Transverse colon (tissue), 4 donors: ENCODE results near the gene MLLT1. TPM values are rescaled to one million over a fixed set of nuclear protein-coding genes. Genes with fewer than 3 reads are reported as not detected.

Source experiments
- DNase-seq: peaks from one replicate; pipeline ENCODE4 v3.0.0-alpha.2; 2019
- H3K27ac ChIP-seq, 4 donors: fragments of 200-600 bp; sonication (generic); 2 replicates each; pipeline ENCODE4 v1.5.1; 2016 to 2018; ENCODE audit warnings: inconsistent platforms in 4 of 4
- H3K27me3 ChIP-seq: fragments of 200-600 bp; sonication (generic); 2 replicates; pipeline ENCODE4 v1.5.1; 2017; ENCODE audit warnings: inconsistent platforms
- H3K36me3 ChIP-seq, 4 donors: fragments of 200-600 bp; sonication (generic); 2 replicates each; pipeline ENCODE4 v1.5.1; 2017 to 2019; ENCODE audit warnings: inconsistent platforms in 4 of 4
- H3K4me1 ChIP-seq, 4 donors: fragments of 200-600 bp; sonication (generic); 2 replicates each; pipeline ENCODE4 v1.5.1; 2017 to 2020; ENCODE audit warnings: inconsistent platforms in 4 of 4
- H3K4me3 ChIP-seq, 4 donors: fragments of 200-600 bp; sonication (generic); 1 replicate in 1 of 4; 2 replicates in 3 of 4; pipeline versions ENCODE4 v1.5.1 to v1.6.1; 2017 to 2019; ENCODE audit warnings: inconsistent platforms in 4 of 4
- H3K9me3 ChIP-seq, 2 donors: fragments of 200-600 bp; sonication (generic); 2 replicates each; pipeline ENCODE4 v1.5.1; 2017 to 2019; ENCODE audit warnings: inconsistent platforms in 2 of 2
- EP300 ChIP-seq: sonication (generic); formaldehyde crosslinking; IDR thresholded peaks from one replicate; pipeline ENCODE4 v1.6.1; 2017; ENCODE audit warnings: antibody characterized with exemption, low read depth
- POLR2A ChIP-seq: fragments of 450-650 bp; IDR thresholded peaks from one replicate; pipeline ENCODE4 v1.6.1; 2016; ENCODE audit warnings: antibody characterized with exemption, mild to moderate bottlenecking, moderate library complexity
- POLR2AphosphoS5 ChIP-seq, 3 donors: sonication (generic); formaldehyde crosslinking; IDR thresholded peaks; one replicate each; pipeline ENCODE4 v1.6.1; 2016; ENCODE audit warnings: antibody characterized with exemption in 3 of 3
- WGBS, 2 donors: methylation state at CpG; one replicate each; pipeline ENCODE4 v1.1.5; 2018; ENCODE audit warnings: low coverage in 1 of 2; 5-methylcytosine and 5-hydroxymethylcytosine counted together
- in situ Hi-C, 4 donors: fragments of 200-750 bp; cut with MboI; loops; one replicate each; pipeline versions ENCODE4 v1.15.0 to v1.15.1; 2017; ENCODE audit warnings: low sequenced_read_pairs in 3 of 4, low pct_ligation_motif_present in 1 of 4, low pct_unique_long_range_greater_than_20kb in 1 of 4
- intact Hi-C: fragments of 100-400 bp; cut with DNase I; formaldehyde crosslinking; loops from one replicate; pipeline ENCODE4 v1.15.1; 2023; ENCODE audit warnings: low total_unique reads
- total RNA-seq, 4 donors: library from RNA; depleted of rRNA; stranded (reverse); fragments of >200 nt; gene quantifications; one replicate each; pipeline ENCODE4 v1.1.0, GENCODE V29; 2016
- TF ChIP-seq, protein P1 (sequence below), 5 experiments: fragments of 200-600 bp in 3 of 5; fragments of 450-650 bp in 2 of 5; sonication (generic) in 3 of 5; IDR thresholded peaks; 1 replicate in 2 of 5; 2 replicates in 3 of 5; pipeline ENCODE4 v1.5.1; 2016 to 2017; ENCODE audit warnings: antibody characterized with exemption in 5 of 5, inconsistent platforms in 3 of 5, mild to moderate bottlenecking in 2 of 5, moderate library complexity in 1 of 5

Gene MLLT1
- total RNA-seq, 4 donors from 2014 or later: 12.3 to 34.6 (median 19.7) TPM

- intact Hi-C loops (no loop called here), in situ Hi-C loops (no loop called here)
- H3K4me1 ChIP-seq: peaks cover 8 to 45% (median 29%) of the 10 kb centered on the region in 4 donors
- TF ChIP-seq POLR2A (no peak), POLR2AphosphoS5 (IDR thresholded peaks at IDR 0.05) (no peak)
- no peaks in the 10 kb centered on the region for H3K36me3 ChIP-seq
- no peaks in the 10 kb centered on the region for H3K9me3 ChIP-seq
- H3K4me3 ChIP-seq: no peak overlapping the region
- no peaks in the 10 kb centered on the region for H3K27me3 ChIP-seq
- 95 to 96% methylated on average over 4 to 7 of the region's 7 CpGs for WGBS, 2 donors
- no peak overlapping the region for H3K27ac ChIP-seq
- DNase-seq: no peak
Observed at GRCh38 chr19:6247007-6247288, 32.8 kb downstream of the MLLT1 start.

DNA sequence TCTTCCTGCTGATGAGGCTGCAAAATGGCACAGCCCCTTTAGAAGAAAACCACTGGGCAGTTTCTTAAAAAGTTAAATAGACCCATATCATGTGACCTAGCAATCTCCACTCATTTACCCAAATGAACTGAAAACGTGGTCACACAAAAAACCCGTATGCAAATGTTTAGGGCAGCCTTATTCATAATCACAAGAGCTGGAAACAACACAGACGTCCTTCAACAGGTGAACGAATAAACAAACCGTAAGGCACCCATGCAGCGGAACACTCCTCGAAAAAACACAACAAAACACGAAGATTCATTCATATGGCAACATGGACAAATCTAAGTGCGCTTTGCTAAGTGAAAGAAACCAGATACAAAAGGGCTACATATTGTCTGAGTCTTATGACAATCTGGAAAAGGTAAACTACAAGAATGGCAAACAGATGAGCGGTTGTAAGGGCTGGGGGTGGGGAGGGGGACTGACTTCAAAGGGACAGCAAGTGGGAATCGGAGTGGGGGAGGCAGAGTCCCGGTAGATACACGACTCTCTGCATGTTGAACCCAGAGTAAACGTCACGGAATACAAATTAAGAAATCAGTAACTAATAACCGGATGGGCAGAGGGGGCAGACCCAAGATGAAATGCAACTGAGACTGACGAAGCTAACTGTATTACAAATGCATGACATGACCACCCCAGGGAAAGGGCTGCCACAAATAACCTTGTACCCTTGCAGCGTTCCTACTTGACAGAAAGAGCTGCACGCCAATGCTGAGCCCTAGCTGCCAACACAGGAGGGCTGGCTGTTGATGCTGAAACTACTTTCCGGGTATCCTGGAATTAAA is 33.4 kb downstream of the MLLT1 start:
- 78 to 86% methylated on average over 11 to 20 of the region's 20 CpGs for WGBS, 2 donors
- Histone ChIP-seq H3K4me1 (peaks cover 8 to 48% (median 29%) of the 10 kb centered on the region in 4 donors), H3K27ac (no peak overlapping the region), H3K4me3 (no peak overlapping the region), H3K9me3 (no peaks in the 10 kb centered on the region), H3K36me3 (no peaks in the 10 kb centered on the region), H3K27me3 (no peaks in the 10 kb centered on the region)
- DNase-seq: no peak
- in situ Hi-C loops (no loop called here), intact Hi-C loops (no loop called here)
- TF ChIP-seq POLR2AphosphoS5 (IDR thresholded peaks at IDR 0.05): no peak
- TF ChIP-seq, protein P1, sequence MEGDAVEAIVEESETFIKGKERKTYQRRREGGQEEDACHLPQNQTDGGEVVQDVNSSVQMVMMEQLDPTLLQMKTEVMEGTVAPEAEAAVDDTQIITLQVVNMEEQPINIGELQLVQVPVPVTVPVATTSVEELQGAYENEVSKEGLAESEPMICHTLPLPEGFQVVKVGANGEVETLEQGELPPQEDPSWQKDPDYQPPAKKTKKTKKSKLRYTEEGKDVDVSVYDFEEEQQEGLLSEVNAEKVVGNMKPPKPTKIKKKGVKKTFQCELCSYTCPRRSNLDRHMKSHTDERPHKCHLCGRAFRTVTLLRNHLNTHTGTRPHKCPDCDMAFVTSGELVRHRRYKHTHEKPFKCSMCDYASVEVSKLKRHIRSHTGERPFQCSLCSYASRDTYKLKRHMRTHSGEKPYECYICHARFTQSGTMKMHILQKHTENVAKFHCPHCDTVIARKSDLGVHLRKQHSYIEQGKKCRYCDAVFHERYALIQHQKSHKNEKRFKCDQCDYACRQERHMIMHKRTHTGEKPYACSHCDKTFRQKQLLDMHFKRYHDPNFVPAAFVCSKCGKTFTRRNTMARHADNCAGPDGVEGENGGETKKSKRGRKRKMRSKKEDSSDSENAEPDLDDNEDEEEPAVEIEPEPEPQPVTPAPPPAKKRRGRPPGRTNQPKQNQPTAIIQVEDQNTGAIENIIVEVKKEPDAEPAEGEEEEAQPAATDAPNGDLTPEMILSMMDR (IDR thresholded peaks at IDR 0.05): no peak
- no peak for TF ChIP-seq EP300
- TF ChIP-seq POLR2A: no peak

GRCh38 chr19:6242677-6243076 is 37.1 kb downstream of the MLLT1 start:
- Histone ChIP-seq H3K4me1 (peaks cover 8 to 24% (median 16%) of the 10 kb centered on the region in 4 donors), H3K36me3 (no peaks in the 10 kb centered on the region), H3K27ac (peak overlapping the region in 1 of 4 donors; percentile 10), H3K27me3 (no peaks in the 10 kb centered on the region), H3K4me3 (no peak overlapping the region), H3K9me3 (no peaks in the 10 kb centered on the region)
- 81% methylated on average over 10 of the region's 10 CpGs; no CpG with 5 or more reads in 1 of the 2 donors for WGBS, 2 donors
- DNase-seq: no peak
- intact Hi-C loops (no loop called here), in situ Hi-C loops (no loop called here)
- TF ChIP-seq, protein P1 (IDR thresholded peaks at IDR 0.05): no peak
- TF ChIP-seq POLR2A (no peak), POLR2AphosphoS5 (IDR thresholded peaks at IDR 0.05) (no peak), EP300 (no peak)

- H3K27me3 ChIP-seq: no peaks in the 10 kb centered on the region
- no peaks in the 10 kb centered on the region for H3K9me3 ChIP-seq
- no peak for DNase-seq
- no peaks in the 10 kb centered on the region for H3K36me3 ChIP-seq
- intact Hi-C loops: no loop called here
- peak overlapping the region in 1 of 4 donors; percentile 10 for H3K27ac ChIP-seq
- no peak for TF ChIP-seq EP300
- no peak for TF ChIP-seq POLR2A
- TF ChIP-seq, protein P1 (IDR thresholded peaks at IDR 0.05): no peak
- in situ Hi-C loops: no loop called here
- 83 to 100% methylated on average over 3 to 25 of the region's 25 CpGs for WGBS, 2 donors
- H3K4me1 ChIP-seq: peaks cover 8 to 29% (median 19%) of the 10 kb centered on the region in 4 donors
- no peak overlapping the region for H3K4me3 ChIP-seq
Observed at GRCh38 chr19:6241680-6242377, 37.9 kb downstream of the MLLT1 start.
